ENCODE measurements around the gene ACTR3. TPM values are rescaled to one million over a fixed set of nuclear protein-coding genes. Genes with fewer than 3 reads are reported as not detected.
"Not testable (repeated sequence)": the region's sequence is repeated elsewhere in the genome, so short reads cannot be mapped to it uniquely, and the experiment has no call there.

ACTR3 gene
- total and polyA plus RNA-seq, 10 of the 15 experiments (the other 5 are each of a cell fraction or from before 2014, with no cell fraction given) = 79.1 to 616 (median 471) TPM

- TF ChIP-seq PBX3 (IDR thresholded peaks at IDR 0.05; ENCODE audit: insufficient replicate concordance, low read depth, low read length) = no peak
- TF ChIP-seq NRF1 (conservative IDR thresholded peaks at IDR 0.05; ENCODE audit: low read depth, low read length) = no peak
- no peak for TF ChIP-seq FOS (IDR thresholded peaks at IDR 0.05; ENCODE audit: borderline replicate concordance, extremely low read depth, insufficient read length)
Measured at GRCh38 chr2:113840518-113840917, 49.4 kb upstream of the ACTR3 start (continued).

- DNase-seq (ENCODE audit: low read depth, low spot score) (no peak), FAIRE-seq (no peak), ATAC-seq (no peak)
- Histone ChIP-seq H3K4me1 (ENCODE audit: control insufficient read depth, insufficient read depth, low read length) (no peaks in the 10 kb centered on the region), H3K79me2 (ENCODE audit: control insufficient read depth, insufficient read depth, low read length) (no peaks in the 10 kb centered on the region), H3K36me3 (ENCODE audit: control insufficient read depth in 2 of 2, insufficient read depth in 2 of 2, low read length in 1 of 2) (no peaks in the 10 kb centered on the region), H3K4me3 (no peak overlapping the region), H4K20me1 (ENCODE audit: control insufficient read depth, insufficient read depth) (no peaks in the 10 kb centered on the region), H2AFZ (ENCODE audit: control insufficient read depth, low read depth, low read length) (no peak overlapping the region), H3K27me3 (replicated peaks in 1 of 2; ENCODE audit: control insufficient read depth in 2 of 2, insufficient read depth in 2 of 2, low read length in 1 of 2) (no peaks in the 10 kb centered on the region), H3K9me3 (replicated peaks; ENCODE audit: control insufficient read depth, insufficient read depth, low read length) (no peaks in the 10 kb centered on the region), H3K27ac (ENCODE audit: control insufficient read depth, insufficient read depth) (no peak overlapping the region), H3K4me2 (ENCODE audit: control insufficient read depth, insufficient read depth) (no peak overlapping the region), H3K9ac (ENCODE audit: control insufficient read depth, insufficient read depth, low read length) (no peak overlapping the region)
- RAD21 ChIA-PET (ENCODE audit: unreplicated experiment) = no interaction called here
- TF ChIP-seq ZNF217 (IDR thresholded peaks at IDR 0.05) (no peak), CHD1 (IDR thresholded peaks at IDR 0.05; ENCODE audit: low read depth, low read length) (no peak), KAT2A (conservative IDR thresholded peaks at IDR 0.05; ENCODE audit: control insufficient read depth, low read depth, low read length) (no peak), DPF2 (IDR thresholded peaks at IDR 0.05) (no peak), RUNX3 (IDR thresholded peaks at IDR 0.05; ENCODE audit: low read length) (no peak)
- 85% methylated on average over 14 of the region's 14 CpGs for WGBS (ENCODE audit: insufficient coverage, insufficient replicate concordance, low lambda C conversion rate, missing lambda C conversion rate)
- in situ Hi-C loops (cut with MboI) (no loop called here), intact Hi-C loops (cut with micrococcal nuclease; ENCODE audit: unreplicated experiment) (no loop called here)
- SMC1A ChIA-PET (ENCODE audit: uncharacterized antibody, unreplicated experiment) = no interaction called here
- CTCF ChIA-PET = no interaction called here
- POLR2A ChIA-PET = no interaction called here
- BruUV-seq (replicated peaks) = no TSS peak
Measured at GRCh38 chr2:113842919-113843736, 46.8 kb upstream of the ACTR3 start.

- H3K4me2 ChIP-seq (ENCODE audit: control insufficient read depth, insufficient read depth); H3K4me3 ChIP-seq; H3K4me1 ChIP-seq (ENCODE audit: control insufficient read depth, insufficient read depth, low read length); in situ Hi-C loops (cut with MboI); POLR2A ChIA-PET; H3K27me3 ChIP-seq (replicated peaks in 1 of 2; ENCODE audit: control insufficient read depth in 2 of 2, insufficient read depth in 2 of 2, low read length in 1 of 2); H3K9me3 ChIP-seq (replicated peaks; ENCODE audit: control insufficient read depth, insufficient read depth, low read length); SMC1A ChIA-PET (ENCODE audit: uncharacterized antibody, unreplicated experiment); ATAC-seq; H3K27ac ChIP-seq (ENCODE audit: control insufficient read depth, insufficient read depth); H3K79me2 ChIP-seq (ENCODE audit: control insufficient read depth, insufficient read depth, low read length); H4K20me1 ChIP-seq (ENCODE audit: control insufficient read depth, insufficient read depth); H3K9ac ChIP-seq (ENCODE audit: control insufficient read depth, insufficient read depth, low read length); H2AFZ ChIP-seq (ENCODE audit: control insufficient read depth, low read depth, low read length); BruUV-seq (replicated peaks); FAIRE-seq; DNase-seq (ENCODE audit: low read depth, low spot score); H3K36me3 ChIP-seq (ENCODE audit: control insufficient read depth in 2 of 2, insufficient read depth in 2 of 2, low read length in 1 of 2); intact Hi-C loops (cut with micrococcal nuclease; ENCODE audit: unreplicated experiment); RAD21 ChIA-PET (ENCODE audit: unreplicated experiment): not testable (repeated sequence)
- CTCF ChIA-PET = interaction anchor here (0.7 to 0.9 kb wide), 2 partner anchors 13 to 123 kb away, joined by 3 read pairs; no protein-coding TSS in a partner anchor
- 92% methylated on average over 4 of the region's 4 CpGs for WGBS (ENCODE audit: insufficient coverage, insufficient replicate concordance, low lambda C conversion rate, missing lambda C conversion rate)
Measured at GRCh38 chr2:113843737-113844050, 46.2 kb upstream of the ACTR3 start.
